ENCODE results near the gene PPP4R3B.
A peak's percentile ranks its signal among the peaks of the same experiment; 100 is the strongest.

Gene PPP4R3B

GRCh38 chr2:55519938-55520885 lies 97.2 kb downstream of the PPP4R3B start:
- DNase-seq: peak in 37 of 56 donors; percentile 6 to 67 (median 45)

GRCh38 chr2:55518841-55519165 lies 98.6 kb downstream of the PPP4R3B start:
- peak in 8 of 56 donors; percentile 20 to 47 (median 36) for DNase-seq

GRCh38 chr2:55511508-55512124 lies 105.8 kb downstream of the PPP4R3B start:
- DNase-seq: peak in 5 of 56 donors; percentile 1 to 8 (median 5)

- DNase-seq: no peak
Observed at GRCh38 chr2:55502590-55503141, 114.8 kb downstream of the PPP4R3B start.

- DNase-seq: no peak
Observed at GRCh38 chr2:55500025-55500424, 117.4 kb downstream of the PPP4R3B start.

- DNase-seq: no peak
Observed at GRCh38 chr2:55498582-55498981, 118.8 kb downstream of the PPP4R3B start.
